ENCODE measurements around the gene TNNI3. TPM values are rescaled to one million over a fixed set of nuclear protein-coding genes. Genes with fewer than 3 reads are reported as not detected.
A peak's percentile ranks its signal among the peaks of the same experiment; 100 is the strongest.

Gene TNNI3
- total and polyA plus RNA-seq, 2 donors (not counting 3 experiments of a cell fraction or from before 2014, with no cell fraction given), result not detected

DNA sequence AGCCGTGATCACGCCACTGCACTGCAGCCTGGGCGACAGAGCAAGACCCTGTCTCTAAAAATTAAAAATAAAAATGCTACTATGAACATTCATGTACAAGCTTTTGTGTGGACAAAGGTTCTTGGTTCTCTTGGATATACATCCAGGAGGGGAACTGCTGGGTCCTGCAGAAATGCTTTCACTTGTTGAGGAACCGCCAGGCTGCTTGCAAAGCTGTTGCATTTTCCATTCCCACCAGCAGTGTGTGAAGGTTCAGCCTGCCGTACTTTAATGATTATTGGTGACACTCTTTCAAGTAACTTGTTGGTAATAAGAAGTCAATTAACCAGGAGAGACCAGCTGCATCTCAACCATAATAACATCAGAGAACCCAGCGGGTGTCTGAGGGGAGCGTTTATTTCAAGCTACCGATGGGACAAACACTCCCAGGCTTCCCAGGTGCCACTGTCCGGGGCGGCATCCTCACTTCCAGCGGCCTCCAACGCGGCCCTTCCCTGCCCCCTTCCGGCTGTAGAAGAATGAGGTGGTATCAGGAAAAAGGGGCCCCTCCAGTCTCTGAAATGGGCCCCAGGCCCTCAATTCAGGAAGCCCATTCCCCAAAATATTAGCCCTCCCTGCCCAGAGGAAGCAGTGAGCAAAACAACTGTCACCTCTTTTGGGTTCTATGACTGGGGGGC, 24.9 kb downstream of the TNNI3 start:
- FAIRE-seq, result no peak
- no peaks in the 10 kb centered on the region for H4K20me1 ChIP-seq (replicated peaks; ENCODE audit: control insufficient read depth, extremely low read depth, insufficient read depth, low read length)
- no peaks in the 10 kb centered on the region for H3K4me1 ChIP-seq (ENCODE audit: control insufficient read depth, extremely low read depth, insufficient read depth, low read length)
- no peaks in the 10 kb centered on the region for H3K9me1 ChIP-seq (replicated peaks; ENCODE audit: control insufficient read depth, extremely low read depth, insufficient read depth, low read length)
- no peak overlapping the region for H3K27ac ChIP-seq (ENCODE audit: insufficient read depth, low read depth, low read length)
- no peaks in the 10 kb centered on the region for H3K79me2 ChIP-seq (ENCODE audit: control insufficient read depth, insufficient read depth, low read length)
- peaks cover 0 to 4% of the 10 kb centered on the region in 2 experiments for H3K27me3 ChIP-seq (ENCODE audit: control insufficient read depth in 2 of 2, insufficient read depth in 2 of 2, low read length in 2 of 2)
- BruUV-seq (replicated peaks), result no TSS peak
- H2AFZ ChIP-seq (ENCODE audit: low read depth, low read length), result no peak overlapping the region
- dilution Hi-C loops (cut with MboI; ENCODE audit: extremely low pct_ligation_motif_present, low sequenced_read_pairs) (no loop called here), intact Hi-C loops (cut with micrococcal nuclease) (loop anchor here (1.0 to 10.0 kb wide), 3 partner anchors 44 to 651 kb away; no protein-coding TSS in a partner anchor)
- DNase-seq (ENCODE audit: low read depth, low spot score), result no peak
- no peaks in the 10 kb centered on the region for H3K36me3 ChIP-seq (ENCODE audit: control insufficient read depth in 2 of 2, extremely low read depth in 1 of 2, insufficient read depth in 2 of 2, low read length in 2 of 2)
- no peak overlapping the region for H3K9ac ChIP-seq (replicated peaks; ENCODE audit: extremely low read depth, insufficient read depth, low read length)
- POLR2A ChIA-PET, result no interaction called here
- H3K4me3 ChIP-seq (replicated peaks in 1 of 3; ENCODE audit: insufficient read depth in 1 of 3, low read depth in 1 of 3, low read length in 3 of 3), result no peak overlapping the region
- no peak overlapping the region for H3K4me2 ChIP-seq (ENCODE audit: insufficient read depth, low read length)
- H3K9me3 ChIP-seq (replicated peaks; ENCODE audit: control insufficient read depth, insufficient read depth, low read length), result no peaks in the 10 kb centered on the region
- TF ChIP-seq, protein P1, sequence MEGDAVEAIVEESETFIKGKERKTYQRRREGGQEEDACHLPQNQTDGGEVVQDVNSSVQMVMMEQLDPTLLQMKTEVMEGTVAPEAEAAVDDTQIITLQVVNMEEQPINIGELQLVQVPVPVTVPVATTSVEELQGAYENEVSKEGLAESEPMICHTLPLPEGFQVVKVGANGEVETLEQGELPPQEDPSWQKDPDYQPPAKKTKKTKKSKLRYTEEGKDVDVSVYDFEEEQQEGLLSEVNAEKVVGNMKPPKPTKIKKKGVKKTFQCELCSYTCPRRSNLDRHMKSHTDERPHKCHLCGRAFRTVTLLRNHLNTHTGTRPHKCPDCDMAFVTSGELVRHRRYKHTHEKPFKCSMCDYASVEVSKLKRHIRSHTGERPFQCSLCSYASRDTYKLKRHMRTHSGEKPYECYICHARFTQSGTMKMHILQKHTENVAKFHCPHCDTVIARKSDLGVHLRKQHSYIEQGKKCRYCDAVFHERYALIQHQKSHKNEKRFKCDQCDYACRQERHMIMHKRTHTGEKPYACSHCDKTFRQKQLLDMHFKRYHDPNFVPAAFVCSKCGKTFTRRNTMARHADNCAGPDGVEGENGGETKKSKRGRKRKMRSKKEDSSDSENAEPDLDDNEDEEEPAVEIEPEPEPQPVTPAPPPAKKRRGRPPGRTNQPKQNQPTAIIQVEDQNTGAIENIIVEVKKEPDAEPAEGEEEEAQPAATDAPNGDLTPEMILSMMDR (IDR thresholded peaks at IDR 0.05; ENCODE audit: extremely low read depth in 1 of 2, insufficient read depth in 1 of 2, low read depth in 1 of 2, low read length in 2 of 2), result peak; percentile 15 to 23
- no peak for TF ChIP-seq POLR2AphosphoS5 (IDR thresholded peaks at IDR 0.05; ENCODE audit: insufficient read depth, low read depth, low read length)
- CTCF ChIA-PET, result interaction anchor here (0.7 to 2.9 kb wide), 13 partner anchors 9 to 655 kb away, joined by 3 to 51 read pairs (median 5); partner anchors contain the start of genes PPP1R12C and RDH13

DNA sequence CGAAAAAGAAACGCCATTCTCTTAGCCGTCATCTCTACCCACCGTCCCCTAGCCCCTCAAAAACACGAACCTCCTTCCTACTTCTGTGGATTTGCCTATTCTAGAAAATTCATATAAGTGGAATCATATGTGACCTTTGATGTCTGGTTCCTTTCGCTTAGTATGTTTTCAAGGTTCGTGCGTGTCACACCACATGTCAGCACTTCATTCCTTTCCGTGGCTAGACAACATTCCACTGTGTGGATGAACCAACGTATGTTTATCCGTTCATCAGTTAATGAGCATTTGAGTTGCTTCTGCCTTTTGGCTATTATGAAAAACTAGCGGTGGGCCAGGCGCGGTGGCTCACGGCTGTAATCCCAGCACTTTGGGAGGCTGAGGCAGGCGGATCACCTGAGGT, 26.1 kb downstream of the TNNI3 start:
- no peaks in the 10 kb centered on the region for H3K9me3 ChIP-seq (replicated peaks; ENCODE audit: control insufficient read depth, insufficient read depth, low read length)
- FAIRE-seq, result no peak
- intact Hi-C loops (cut with micrococcal nuclease), result loop anchor here (10.0 kb wide), 1 partner anchor 457 kb away; no protein-coding TSS in a partner anchor
- dilution Hi-C loops (cut with MboI; ENCODE audit: extremely low pct_ligation_motif_present, low sequenced_read_pairs), result no loop called here
- H3K9ac ChIP-seq (replicated peaks; ENCODE audit: extremely low read depth, insufficient read depth, low read length), result no peak overlapping the region
- DNase-seq (ENCODE audit: low read depth, low spot score), result no peak
- peaks cover 0 to 4% of the 10 kb centered on the region in 2 experiments for H3K27me3 ChIP-seq (ENCODE audit: control insufficient read depth in 2 of 2, insufficient read depth in 2 of 2, low read length in 2 of 2)
- no peaks in the 10 kb centered on the region for H3K79me2 ChIP-seq (ENCODE audit: control insufficient read depth, insufficient read depth, low read length)
- H3K9me1 ChIP-seq (replicated peaks; ENCODE audit: control insufficient read depth, extremely low read depth, insufficient read depth, low read length), result no peaks in the 10 kb centered on the region
- H3K27ac ChIP-seq (ENCODE audit: insufficient read depth, low read depth, low read length), result no peak overlapping the region
- H2AFZ ChIP-seq (ENCODE audit: low read depth, low read length), result no peak overlapping the region
- H4K20me1 ChIP-seq (replicated peaks; ENCODE audit: control insufficient read depth, extremely low read depth, insufficient read depth, low read length), result no peaks in the 10 kb centered on the region
- no peaks in the 10 kb centered on the region for H3K36me3 ChIP-seq (ENCODE audit: control insufficient read depth in 2 of 2, extremely low read depth in 1 of 2, insufficient read depth in 2 of 2, low read length in 2 of 2)
- H3K4me2 ChIP-seq (ENCODE audit: insufficient read depth, low read length), result no peak overlapping the region
- H3K4me3 ChIP-seq (replicated peaks in 1 of 3; ENCODE audit: insufficient read depth in 1 of 3, low read depth in 1 of 3, low read length in 3 of 3), result no peak overlapping the region
- no TSS peak for BruUV-seq (replicated peaks)
- TF ChIP-seq FOS (IDR thresholded peaks at IDR 0.05; ENCODE audit: borderline replicate concordance, insufficient read depth, low read length), result no peak
- no peak for TF ChIP-seq EZH2 (IDR thresholded peaks at IDR 0.05; ENCODE audit: borderline replicate concordance, low read depth, low read length, severe bottlenecking)
- TF ChIP-seq, protein P2, sequence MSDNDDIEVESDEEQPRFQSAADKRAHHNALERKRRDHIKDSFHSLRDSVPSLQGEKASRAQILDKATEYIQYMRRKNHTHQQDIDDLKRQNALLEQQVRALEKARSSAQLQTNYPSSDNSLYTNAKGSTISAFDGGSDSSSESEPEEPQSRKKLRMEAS (IDR thresholded peaks at IDR 0.05; ENCODE audit: insufficient read depth, insufficient read length), result no peak
- no peak for TF ChIP-seq POLR2A (IDR thresholded peaks at IDR 0.05; ENCODE audit: low read depth, low read length)
- TF ChIP-seq POLR2AphosphoS5 (IDR thresholded peaks at IDR 0.05; ENCODE audit: insufficient read depth, low read depth, low read length), result no peak
- no peak for TF ChIP-seq JUN (IDR thresholded peaks at IDR 0.05; ENCODE audit: borderline replicate concordance, insufficient read depth, insufficient read length, low read depth)
- TF ChIP-seq GATA2 (IDR thresholded peaks at IDR 0.05; ENCODE audit: insufficient read depth, insufficient read length, low read depth, low read length), result no peak
- TF ChIP-seq, protein P1 (IDR thresholded peaks at IDR 0.05; ENCODE audit: extremely low read depth in 1 of 2, insufficient read depth in 1 of 2, low read depth in 1 of 2, low read length in 2 of 2), result no peak
- TF ChIP-seq MYC (IDR thresholded peaks at IDR 0.05; ENCODE audit: low read depth, low read length), result no peak
- POLR2A ChIA-PET, result no interaction called here
- CTCF ChIA-PET, result interaction anchor here (2.6 to 2.9 kb wide), 2 partner anchors 43 to 457 kb away, joined by 12 to 51 read pairs; no protein-coding TSS in a partner anchor
- no peaks in the 10 kb centered on the region for H3K4me1 ChIP-seq (ENCODE audit: control insufficient read depth, extremely low read depth, insufficient read depth, low read length)
